HG03025 (cell line): Measurements from ENCODE around the gene UQCRHL.

Experiments used
- ATAC-seq: cut with Tn5 transposase; IDR thresholded peaks from one replicate; pipeline ENCODE4 v1.9.1; 2021; ENCODE audit warnings: mild to moderate bottlenecking, moderate library complexity; ENCODE audit not compliant: unreplicated experiment, low FRiP score

The UQCRHL gene

GRCh38 chr1:15761366-15762128 lies 45.9 kb downstream of the UQCRHL start:
- no peak for ATAC-seq

- no peak for ATAC-seq
Measured at GRCh38 chr1:15760520-15761211, 46.8 kb downstream of the UQCRHL start.

GRCh38 chr1:15758953-15759661 lies 48.3 kb downstream of the UQCRHL start:
- ATAC-seq = no peak

GRCh38 chr1:15758343-15758931 lies 49.0 kb downstream of the UQCRHL start, which contains the start of gene FBLIM1:
TSS of gene FBLIM1 (plus strand) at chr1:15758795. CDS start at chr1:15764984, 6,189 bp downstream.
- no peak for ATAC-seq

- no peak for ATAC-seq
Measured at GRCh38 chr1:15757575-15758342, 49.7 kb downstream of the UQCRHL start.
